Transverse colon (tissue), 4 donors: ENCODE measurements around the gene TTLL4. TPM values are rescaled to one million over a fixed set of nuclear protein-coding genes. Genes with fewer than 3 reads are reported as not detected.

Experiments
- DNase-seq: peaks from one replicate; pipeline ENCODE4 v3.0.0-alpha.2; 2019
- H3K27ac ChIP-seq, 4 donors: fragments of 200-600 bp; sonication (generic); 2 replicates each; pipeline ENCODE4 v1.5.1; 2016 to 2018; ENCODE audit warnings: inconsistent platforms in 4 of 4
- H3K27me3 ChIP-seq: fragments of 200-600 bp; sonication (generic); 2 replicates; pipeline ENCODE4 v1.5.1; 2017; ENCODE audit warnings: inconsistent platforms
- H3K36me3 ChIP-seq, 4 donors: fragments of 200-600 bp; sonication (generic); 2 replicates each; pipeline ENCODE4 v1.5.1; 2017 to 2019; ENCODE audit warnings: inconsistent platforms in 4 of 4
- H3K4me1 ChIP-seq, 4 donors: fragments of 200-600 bp; sonication (generic); 2 replicates each; pipeline ENCODE4 v1.5.1; 2017 to 2020; ENCODE audit warnings: inconsistent platforms in 4 of 4
- H3K4me3 ChIP-seq, 4 donors: fragments of 200-600 bp; sonication (generic); 1 replicate in 1 of 4; 2 replicates in 3 of 4; pipeline versions ENCODE4 v1.5.1 to v1.6.1; 2017 to 2019; ENCODE audit warnings: inconsistent platforms in 4 of 4
- H3K9me3 ChIP-seq, 2 donors: fragments of 200-600 bp; sonication (generic); 2 replicates each; pipeline ENCODE4 v1.5.1; 2017 to 2019; ENCODE audit warnings: inconsistent platforms in 2 of 2
- EP300 ChIP-seq: sonication (generic); formaldehyde crosslinking; IDR thresholded peaks from one replicate; pipeline ENCODE4 v1.6.1; 2017; ENCODE audit warnings: antibody characterized with exemption, low read depth
- POLR2A ChIP-seq: fragments of 450-650 bp; IDR thresholded peaks from one replicate; pipeline ENCODE4 v1.6.1; 2016; ENCODE audit warnings: antibody characterized with exemption, mild to moderate bottlenecking, moderate library complexity
- POLR2AphosphoS5 ChIP-seq, 3 donors: sonication (generic); formaldehyde crosslinking; IDR thresholded peaks; one replicate each; pipeline ENCODE4 v1.6.1; 2016; ENCODE audit warnings: antibody characterized with exemption in 3 of 3
- WGBS, 2 donors: methylation state at CpG; one replicate each; pipeline ENCODE4 v1.1.5; 2018; ENCODE audit warnings: low coverage in 1 of 2; 5-methylcytosine and 5-hydroxymethylcytosine counted together
- in situ Hi-C, 4 donors: fragments of 200-750 bp; cut with MboI; loops; one replicate each; pipeline versions ENCODE4 v1.15.0 to v1.15.1; 2017; ENCODE audit warnings: low sequenced_read_pairs in 3 of 4, low pct_ligation_motif_present in 1 of 4, low pct_unique_long_range_greater_than_20kb in 1 of 4
- intact Hi-C: fragments of 100-400 bp; cut with DNase I; formaldehyde crosslinking; loops from one replicate; pipeline ENCODE4 v1.15.1; 2023; ENCODE audit warnings: low total_unique reads
- total RNA-seq, 4 donors: library from RNA; depleted of rRNA; stranded (reverse); fragments of >200 nt; gene quantifications; one replicate each; pipeline ENCODE4 v1.1.0, GENCODE V29; 2016
- TF ChIP-seq, protein P1 (sequence below), 5 experiments: fragments of 200-600 bp in 3 of 5; fragments of 450-650 bp in 2 of 5; sonication (generic) in 3 of 5; IDR thresholded peaks; 1 replicate in 2 of 5; 2 replicates in 3 of 5; pipeline ENCODE4 v1.5.1; 2016 to 2017; ENCODE audit warnings: antibody characterized with exemption in 5 of 5, inconsistent platforms in 3 of 5, mild to moderate bottlenecking in 2 of 5, moderate library complexity in 1 of 5

TTLL4 gene
- total RNA-seq, 4 donors from 2014 or later = 6.0 to 26.0 (median 15.9) TPM

DNA sequence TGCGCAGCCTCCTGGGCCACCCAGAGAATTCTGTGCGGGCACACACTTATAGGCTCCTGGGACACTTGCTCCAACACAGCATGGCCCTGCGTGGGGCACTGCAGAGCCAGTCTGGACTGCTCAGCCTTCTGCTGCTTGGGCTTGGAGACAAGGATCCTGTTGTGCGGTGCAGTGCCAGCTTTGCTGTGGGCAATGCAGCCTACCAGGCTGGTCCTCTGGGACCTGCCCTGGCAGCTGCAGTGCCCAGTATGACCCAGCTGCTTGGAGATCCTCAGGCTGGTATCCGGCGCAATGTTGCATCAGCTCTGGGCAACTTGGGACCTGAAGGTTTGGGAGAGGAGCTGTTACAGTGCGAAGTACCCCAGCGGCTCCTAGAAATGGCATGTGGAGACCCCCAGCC is 11.8 kb upstream of the TTLL4 start:
- in situ Hi-C loops = no loop called here
- H3K4me1 ChIP-seq = no peaks in the 10 kb centered on the region

DNA sequence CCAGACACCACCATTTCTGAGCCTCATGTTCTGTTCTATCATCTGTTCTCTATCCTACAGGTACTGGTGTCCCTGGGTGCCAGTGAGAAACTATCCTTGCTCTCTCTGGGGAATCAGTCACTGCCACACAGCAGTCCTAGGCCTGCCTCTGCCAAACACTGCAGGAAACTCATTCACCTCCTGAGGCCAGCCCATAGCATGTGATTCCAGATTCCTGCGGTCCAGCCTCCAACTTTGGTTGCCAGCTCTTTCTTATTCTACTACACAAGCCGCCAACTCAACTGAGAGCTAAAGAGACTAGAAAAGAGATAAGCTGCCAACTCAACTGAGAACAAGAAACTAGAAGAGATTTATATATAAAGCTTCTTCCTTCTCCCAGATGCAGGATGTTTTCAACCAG is 8.8 kb upstream of the TTLL4 start:
- in situ Hi-C loops (loop anchor here in 1 of 4 donors (25.0 kb wide), 1 partner anchor 135 kb away; the partner anchor contains the start of gene PRKAG3), intact Hi-C loops (no loop called here)
- TF ChIP-seq EP300 (no peak), POLR2A (no peak)
- TF ChIP-seq, protein P1, sequence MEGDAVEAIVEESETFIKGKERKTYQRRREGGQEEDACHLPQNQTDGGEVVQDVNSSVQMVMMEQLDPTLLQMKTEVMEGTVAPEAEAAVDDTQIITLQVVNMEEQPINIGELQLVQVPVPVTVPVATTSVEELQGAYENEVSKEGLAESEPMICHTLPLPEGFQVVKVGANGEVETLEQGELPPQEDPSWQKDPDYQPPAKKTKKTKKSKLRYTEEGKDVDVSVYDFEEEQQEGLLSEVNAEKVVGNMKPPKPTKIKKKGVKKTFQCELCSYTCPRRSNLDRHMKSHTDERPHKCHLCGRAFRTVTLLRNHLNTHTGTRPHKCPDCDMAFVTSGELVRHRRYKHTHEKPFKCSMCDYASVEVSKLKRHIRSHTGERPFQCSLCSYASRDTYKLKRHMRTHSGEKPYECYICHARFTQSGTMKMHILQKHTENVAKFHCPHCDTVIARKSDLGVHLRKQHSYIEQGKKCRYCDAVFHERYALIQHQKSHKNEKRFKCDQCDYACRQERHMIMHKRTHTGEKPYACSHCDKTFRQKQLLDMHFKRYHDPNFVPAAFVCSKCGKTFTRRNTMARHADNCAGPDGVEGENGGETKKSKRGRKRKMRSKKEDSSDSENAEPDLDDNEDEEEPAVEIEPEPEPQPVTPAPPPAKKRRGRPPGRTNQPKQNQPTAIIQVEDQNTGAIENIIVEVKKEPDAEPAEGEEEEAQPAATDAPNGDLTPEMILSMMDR (IDR thresholded peaks at IDR 0.05) = no peak
- H3K36me3 ChIP-seq = peaks cover 0 to 6% (median 0%) of the 10 kb centered on the region in 4 donors
- DNase-seq = no peak
- 92 to 100% methylated on average over 1 to 2 of the region's 2 CpGs for WGBS, 2 donors
- no peak overlapping the region for H3K27ac ChIP-seq
- no peaks in the 10 kb centered on the region for H3K9me3 ChIP-seq
- H3K4me1 ChIP-seq = no peaks in the 10 kb centered on the region
- no peak overlapping the region for H3K4me3 ChIP-seq
- H3K27me3 ChIP-seq = no peaks in the 10 kb centered on the region

More for the DNA sequence above, 11.8 kb upstream of the TTLL4 start:
- TF ChIP-seq POLR2AphosphoS5 (IDR thresholded peaks at IDR 0.05) (no peak), POLR2A (no peak), EP300 (no peak)
- TF ChIP-seq, protein P1 (IDR thresholded peaks at IDR 0.05) = no peak
- Histone ChIP-seq H3K36me3 (peaks cover 0 to 6% (median 3%) of the 10 kb centered on the region in 4 donors), H3K27me3 (no peaks in the 10 kb centered on the region), H3K9me3 (no peaks in the 10 kb centered on the region), H3K27ac (no peak overlapping the region), H3K4me3 (no peak overlapping the region)
- intact Hi-C loops = no loop called here
- DNase-seq = no peak
- 99% methylated on average over 8 of the region's 8 CpGs; no CpG with 5 or more reads in 1 of the 2 donors for WGBS, 2 donors

DNA sequence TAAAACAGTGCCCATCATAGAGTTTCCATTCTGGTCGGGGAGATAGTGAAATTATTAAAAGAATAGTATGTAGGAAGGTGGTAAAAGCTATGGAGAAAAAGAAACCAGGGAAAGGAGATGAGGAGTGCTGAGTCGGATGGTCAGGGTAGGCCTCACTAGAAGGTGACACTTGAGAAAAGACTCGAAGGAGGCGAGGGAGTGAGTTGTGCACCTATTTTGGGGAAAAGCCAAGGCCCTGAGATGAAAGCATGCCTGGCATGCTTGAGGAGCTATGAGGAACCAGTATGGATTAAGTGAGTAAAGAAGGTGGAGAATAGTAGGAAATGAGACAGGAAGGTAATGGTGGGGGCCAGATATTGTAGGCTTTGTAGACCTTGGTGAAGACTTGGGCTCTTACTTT is 7.3 kb upstream of the TTLL4 start:
- H3K27me3 ChIP-seq = no peaks in the 10 kb centered on the region
- no peaks in the 10 kb centered on the region for H3K9me3 ChIP-seq
- H3K27ac ChIP-seq = no peak overlapping the region
- in situ Hi-C loops = loop anchor here in 1 of 4 donors (25.0 kb wide), 1 partner anchor 134 kb away; the partner anchor contains the start of gene PRKAG3
- peaks cover 0 to 6% (median 0%) of the 10 kb centered on the region in 4 donors for H3K36me3 ChIP-seq
- H3K4me1 ChIP-seq = no peaks in the 10 kb centered on the region
- DNase-seq = no peak
- TF ChIP-seq POLR2A = no peak
- TF ChIP-seq EP300 = no peak
- TF ChIP-seq POLR2AphosphoS5 (IDR thresholded peaks at IDR 0.05) = no peak
- TF ChIP-seq, protein P1 (IDR thresholded peaks at IDR 0.05) = no peak
- intact Hi-C loops = no loop called here
- WGBS, 2 donors = 92% methylated on average over 4 of the region's 4 CpGs
- no peak overlapping the region for H3K4me3 ChIP-seq

DNA sequence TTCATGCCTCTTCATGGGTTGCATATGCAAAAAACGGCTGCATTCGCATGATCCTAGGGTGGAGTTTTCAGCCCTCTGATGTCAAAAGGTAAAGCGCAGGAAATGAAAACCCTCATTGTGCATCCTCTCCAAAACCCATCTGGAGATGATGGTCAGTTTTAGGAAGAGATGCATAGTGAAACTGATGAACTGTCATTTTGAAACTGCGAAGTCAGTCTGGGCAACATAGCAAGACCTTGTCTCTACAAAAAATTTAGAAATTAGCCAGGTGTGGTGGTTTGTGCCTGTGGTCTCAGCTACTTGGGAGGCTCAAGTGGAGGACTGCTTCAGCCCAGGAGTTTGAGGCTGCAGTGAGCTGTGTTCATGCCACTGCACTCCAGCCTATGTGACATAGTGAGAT is 2.5 kb upstream of the TTLL4 start:
- no peak overlapping the region for H3K4me3 ChIP-seq
- 52 to 83% methylated on average over 4 of the region's 4 CpGs for WGBS, 2 donors

More for the DNA sequence above, 2.5 kb upstream of the TTLL4 start:
- Histone ChIP-seq H3K27me3 (no peaks in the 10 kb centered on the region), H3K36me3 (no peaks in the 10 kb centered on the region), H3K4me1 (peaks cover 0 to 19% (median 11%) of the 10 kb centered on the region in 4 donors), H3K9me3 (no peaks in the 10 kb centered on the region), H3K27ac (no peak overlapping the region)
- intact Hi-C loops (no loop called here), in situ Hi-C loops (loop anchor here in 1 of 4 donors (25.0 kb wide), 1 partner anchor 129 kb away; the partner anchor contains the start of gene PRKAG3)
- no peak for TF ChIP-seq POLR2AphosphoS5 (IDR thresholded peaks at IDR 0.05)
- TF ChIP-seq EP300 = no peak
- no peak for TF ChIP-seq POLR2A
- TF ChIP-seq, protein P1 (IDR thresholded peaks at IDR 0.05) = no peak
- no peak for DNase-seq
